AG04450 (cell line): ENCODE data around the gene ARHGEF10L. TPM values are rescaled to one million over a fixed set of nuclear protein-coding genes. Genes with fewer than 3 reads are reported as not detected.

Experiments
- CTCF ChIA-PET: fragments of 300-600, 350-600 bp; formaldehyde crosslinking; extraction: SDS; loops from one replicate; lab custom pipeline; 2022; ENCODE audit warnings: antibody characterized with exemption, inconsistent platforms; lab: Charles Lee
- POLR2A ChIA-PET: fragments of 350-600 bp; formaldehyde crosslinking; extraction: SDS; loops from one replicate; lab custom pipeline; 2021; ENCODE audit warnings: antibody characterized with exemption, inconsistent platforms; lab: Yijun Ruan, JAX
- DNase-seq: peaks from one replicate; pipeline ENCODE4 v3.0.0-alpha.2; 2011; ENCODE audit warnings: low read depth, low spot score
- H3K27ac ChIP-seq: one replicate; pipeline ENCODE4 v1.5.1; 2012; ENCODE audit warnings: low read depth, low read length, control low read depth
- H3K27me3 ChIP-seq: one replicate; pipeline ENCODE4 v1.6.0; 2012; ENCODE audit warnings: low read length; ENCODE audit not compliant: control insufficient read depth, insufficient read depth
- H3K4me3 ChIP-seq: 2 replicates; pipeline ENCODE4 v1.5.1; 2011; ENCODE audit warnings: mild to moderate bottlenecking, low read depth, low read length, control low read depth
- H3K9me3 ChIP-seq: 2 replicates; pipeline ENCODE4 v1.5.1; 2012; ENCODE audit warnings: low read length; ENCODE audit not compliant: control insufficient read depth, insufficient read depth
- CTCF ChIP-seq: IDR thresholded peaks from 2 replicates; pipeline ENCODE4 v1.5.1; 2011; ENCODE audit warnings: low read depth, low read length, control low read depth, inconsistent platforms
- polyA plus RNA-seq: library from polyadenylated mRNA; depleted of rRNA; stranded (reverse); fragments of >200 nt; gene quantifications from 2 replicates; pipeline ENCODE4 v1.2.3, GENCODE V29; 2011

Gene ARHGEF10L
- polyA plus RNA-seq, 1 experiment, result 5.7 TPM

- H3K9me3 ChIP-seq, result no peaks in the 10 kb centered on the region; the same call in 1 of the 2 replicates
- H3K27me3 ChIP-seq, result no peaks in the 10 kb centered on the region
- POLR2A ChIA-PET, result no interaction called here
- no peak overlapping the region for H3K4me3 ChIP-seq
- no peak for DNase-seq
- TF ChIP-seq CTCF, result no peak
- H3K27ac ChIP-seq, result no peak overlapping the region
- CTCF ChIA-PET, result interaction anchor here (0.6 to 1.0 kb wide), 2 partner anchors 73 to 148 kb away, joined by 3 to 5 read pairs; no protein-coding TSS in a partner anchor
These were observed 103.4 kb downstream of the ARHGEF10L start for GRCh38 chr1:17642943-17643342.

- DNase-seq, result no peak
- Histone ChIP-seq H3K9me3 (no peaks in the 10 kb centered on the region; the same call in 1 of the 2 replicates), H3K4me3 (no peak overlapping the region), H3K27me3 (no peaks in the 10 kb centered on the region), H3K27ac (no peak overlapping the region)
- ChIA-PET CTCF (interaction anchor here (1.0 kb wide), 1 partner anchor 10 kb away, joined by 3 read pairs; no protein-coding TSS in a partner anchor), POLR2A (no interaction called here)
- no peak for TF ChIP-seq CTCF
These were observed 104.6 kb downstream of the ARHGEF10L start for GRCh38 chr1:17643861-17644703.

- Histone ChIP-seq H3K27ac (no peak overlapping the region), H3K4me3 (no peak overlapping the region), H3K27me3 (no peaks in the 10 kb centered on the region), H3K9me3 (no peaks in the 10 kb centered on the region; the same call in 1 of the 2 replicates)
- POLR2A ChIA-PET, result no interaction called here
- CTCF ChIA-PET, result interaction anchor here (1.0 kb wide), 1 partner anchor 17 kb away, joined by 3 read pairs; no protein-coding TSS in a partner anchor
- TF ChIP-seq CTCF, result no peak
- DNase-seq, result no peak
These were observed 105.8 kb downstream of the ARHGEF10L start for GRCh38 chr1:17645068-17645911.

GRCh38 chr1:17646444-17647280, 107.2 kb downstream of the ARHGEF10L start:
- no peak for DNase-seq
- ChIA-PET POLR2A (no interaction called here), CTCF (no interaction called here)
- H3K9me3 ChIP-seq, result no peaks in the 10 kb centered on the region; the same call in 1 of the 2 replicates
- TF ChIP-seq CTCF, result no peak
- no peak overlapping the region for H3K4me3 ChIP-seq
- no peak overlapping the region for H3K27ac ChIP-seq
- H3K27me3 ChIP-seq, result no peaks in the 10 kb centered on the region
